DMS79 treated with DMSO at 0.1 percent for 48 hours (cell line): ENCODE results near the gene CFAP53.
"Not testable (repeated sequence)": the region's sequence is repeated elsewhere in the genome, so short reads cannot be mapped to it uniquely, and the experiment has no call there.

Source experiments
- DNase-seq: peaks from one replicate; lab custom pipeline; 2025; lab: John Stamatoyannopoulos, UW

CFAP53 gene

DNA sequence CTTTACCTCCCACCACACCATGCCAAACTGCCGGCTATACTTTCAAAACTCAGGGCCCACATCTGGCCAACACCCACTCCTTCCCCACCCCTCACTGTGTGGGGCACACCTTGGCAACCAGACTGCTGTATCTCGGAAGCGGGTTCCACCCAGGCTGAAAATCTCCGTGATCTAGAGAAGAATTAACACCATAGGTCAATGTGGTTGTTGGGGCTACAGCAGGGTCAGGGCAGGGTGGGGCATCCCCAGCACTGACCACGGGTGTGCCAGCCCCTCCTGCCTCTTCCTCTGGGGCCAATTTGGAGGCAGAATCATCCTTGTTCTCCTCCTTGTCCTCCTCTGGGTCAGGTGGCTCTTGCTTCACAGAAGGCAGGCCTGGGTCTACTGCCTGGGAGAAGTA lies 6.3 kb upstream of the CFAP53 start:
- DNase-seq, result no peak

DNA sequence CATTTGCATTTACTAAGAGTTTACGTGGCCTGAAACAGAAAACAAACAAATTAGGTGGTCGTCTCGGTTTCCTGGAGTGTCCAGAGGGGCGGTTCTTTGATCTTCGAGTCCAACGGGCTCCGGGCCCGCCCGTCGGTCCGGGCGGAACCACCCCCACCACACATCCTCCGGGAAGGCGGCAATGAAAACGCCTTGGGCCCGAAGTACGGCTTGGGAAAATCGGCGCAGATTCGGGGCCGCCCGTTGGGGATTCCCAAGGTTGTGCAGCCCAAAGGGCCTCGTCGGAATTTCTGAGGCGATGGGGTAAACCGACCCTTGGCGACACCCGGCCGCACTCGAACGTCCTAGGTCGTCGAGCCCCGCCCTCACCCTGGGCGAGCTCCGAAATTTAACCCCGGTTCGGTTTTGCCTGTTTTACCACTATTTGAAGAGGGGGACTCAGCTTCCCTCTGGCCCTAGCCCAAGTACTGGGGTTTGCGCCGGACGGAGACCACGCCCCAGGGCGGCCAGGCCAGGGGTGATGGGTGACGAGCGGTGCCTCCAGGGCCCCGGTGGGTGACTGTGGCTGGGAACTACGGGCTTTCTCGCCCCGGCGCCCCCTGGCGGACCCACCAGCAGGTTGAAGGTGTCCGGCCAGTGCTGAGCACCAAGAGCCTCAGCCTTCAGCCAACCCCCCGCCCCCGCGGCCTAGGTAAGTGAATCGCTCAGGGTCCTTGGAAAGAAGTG lies 1.9 kb upstream of the CFAP53 start:
- DNase-seq, result no peak

DNA sequence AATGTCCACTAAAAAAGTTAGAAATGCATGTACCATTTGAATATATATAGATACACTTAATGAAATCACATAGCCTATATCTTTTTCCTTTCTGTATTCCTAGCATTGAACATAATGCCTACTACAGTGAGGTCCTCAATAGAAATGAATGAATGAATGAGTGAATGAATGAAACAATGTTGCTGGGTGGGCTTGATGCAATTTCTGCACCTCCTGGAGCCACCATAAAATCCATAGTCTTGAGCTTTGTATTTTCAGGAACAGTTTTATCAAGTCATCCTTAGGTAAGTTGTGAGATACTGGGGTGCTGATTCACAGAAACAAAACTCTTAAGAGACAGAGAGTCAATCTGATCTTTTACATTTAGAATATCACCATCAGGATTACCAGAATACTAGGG lies 3.3 kb downstream of the CFAP53 start:
- no peak for DNase-seq

DNA sequence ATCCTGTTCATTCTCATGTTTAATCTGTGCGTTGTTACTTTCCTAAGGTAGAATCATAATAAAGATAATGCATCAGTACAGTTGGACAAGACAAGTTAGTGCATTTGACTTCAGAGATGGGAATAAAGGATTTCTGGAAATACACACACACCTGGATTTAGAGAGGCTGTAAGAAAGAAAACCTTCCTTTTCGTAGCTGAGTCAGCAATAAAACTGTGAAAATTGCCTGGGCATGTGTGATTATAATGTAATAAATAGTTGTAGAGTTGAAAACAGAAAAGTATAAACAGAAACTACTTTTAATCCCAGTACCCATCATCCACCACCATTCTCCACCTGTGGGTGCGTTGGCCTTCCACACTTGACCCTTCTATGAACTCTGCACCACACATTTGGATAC lies 15.4 kb downstream of the CFAP53 start:
- no peak for DNase-seq

DNA sequence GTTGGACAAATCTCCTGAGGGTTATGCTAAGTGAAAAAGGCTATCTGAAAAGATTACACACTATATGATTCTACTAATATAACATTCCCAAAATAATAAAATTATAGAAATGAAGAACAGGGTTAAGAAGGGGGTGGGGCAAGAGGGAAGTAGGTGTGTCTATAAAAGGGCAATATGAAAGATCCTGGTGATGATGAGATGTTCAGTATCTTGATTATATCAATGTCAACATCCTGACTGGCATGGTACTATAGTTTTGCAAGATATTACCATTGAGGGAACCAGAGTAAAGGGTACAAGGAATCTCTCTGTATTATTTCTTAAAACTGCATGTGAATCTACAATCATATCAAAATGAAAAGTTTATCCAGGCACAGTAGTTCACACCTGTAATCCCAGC lies 16.7 kb downstream of the CFAP53 start:
- no peak for DNase-seq

DNA sequence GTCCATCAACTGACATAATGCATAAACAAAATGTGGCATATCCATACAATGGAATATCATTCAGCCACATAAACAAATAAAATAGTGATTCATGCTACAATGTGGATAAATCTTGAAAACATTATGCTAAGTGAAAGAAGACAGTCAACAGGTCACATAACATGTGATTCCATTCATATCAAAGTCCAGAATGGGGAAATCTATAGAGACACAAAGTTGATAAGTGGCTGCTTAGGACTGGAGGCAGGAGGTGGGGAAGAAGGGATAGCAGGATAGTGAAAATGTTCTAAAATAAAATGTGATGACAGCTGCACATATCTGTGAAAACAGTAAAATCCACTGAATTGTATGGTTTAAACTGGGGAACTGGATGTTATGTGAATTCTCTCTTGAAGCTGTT lies 18.7 kb downstream of the CFAP53 start:
- DNase-seq, result no peak

DNA sequence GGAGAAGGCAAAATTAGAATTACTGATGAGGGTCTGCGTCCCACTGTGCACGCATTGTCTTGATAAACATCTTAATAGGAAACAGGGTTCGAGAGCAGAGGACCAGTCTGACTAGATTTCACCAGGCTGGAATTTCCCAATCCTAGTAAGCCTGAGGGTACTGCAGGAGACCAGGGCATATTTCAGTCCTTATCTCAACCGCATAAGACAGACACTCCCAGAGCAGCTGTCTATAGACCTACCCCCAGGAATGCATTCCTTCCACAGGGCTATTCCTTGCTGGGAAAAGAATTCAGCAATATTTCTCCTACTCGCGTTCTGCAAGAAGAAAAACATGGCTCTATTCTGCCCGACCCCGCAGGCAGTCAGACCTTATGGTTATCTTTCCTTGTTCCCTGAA lies 24.5 kb downstream of the CFAP53 start:
- not testable (repeated sequence) for DNase-seq

DNA sequence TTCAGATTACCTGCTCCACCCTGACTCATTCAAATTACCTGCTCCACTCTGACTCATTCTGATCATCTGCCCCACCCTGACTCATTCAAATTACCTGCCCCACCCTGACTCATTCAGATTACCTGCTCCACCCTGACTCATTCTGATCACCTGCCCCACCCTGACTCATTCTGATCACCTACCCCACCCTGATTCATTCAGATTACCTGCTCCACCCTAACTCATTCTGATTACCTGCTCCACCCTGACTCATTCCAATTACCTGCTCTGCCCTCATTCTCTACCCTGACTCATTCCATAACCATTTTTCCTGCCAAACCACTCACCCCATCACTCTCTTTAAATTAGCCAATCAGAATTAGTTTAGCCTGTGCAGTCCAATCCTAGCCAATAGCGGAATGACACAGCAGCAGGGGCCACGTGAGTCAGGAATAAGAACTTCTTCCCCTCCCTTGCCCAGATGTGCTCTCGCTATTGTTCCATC lies 26.2 kb downstream of the CFAP53 start:
- DNase-seq, result no peak

DNA sequence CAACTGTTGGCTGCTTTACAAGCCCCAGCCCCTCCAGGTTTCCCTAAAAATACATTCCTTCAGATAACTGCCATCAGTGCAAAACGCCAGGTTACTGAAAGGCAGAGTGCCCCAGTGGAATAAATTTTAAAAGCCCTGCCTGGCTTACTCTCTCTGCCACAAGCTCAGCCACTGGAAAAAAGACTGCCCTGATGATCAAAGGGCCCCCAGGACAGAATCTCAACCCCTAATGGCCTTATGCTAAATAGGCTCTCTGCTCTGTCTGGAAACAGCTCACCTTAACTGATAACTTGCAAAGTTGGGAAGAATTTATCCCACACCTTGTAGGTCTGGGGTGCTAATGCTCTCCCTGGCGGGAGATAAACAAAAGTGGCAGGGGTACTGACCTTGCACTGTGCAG lies 33.9 kb downstream of the CFAP53 start:
- DNase-seq, result no peak

DNA sequence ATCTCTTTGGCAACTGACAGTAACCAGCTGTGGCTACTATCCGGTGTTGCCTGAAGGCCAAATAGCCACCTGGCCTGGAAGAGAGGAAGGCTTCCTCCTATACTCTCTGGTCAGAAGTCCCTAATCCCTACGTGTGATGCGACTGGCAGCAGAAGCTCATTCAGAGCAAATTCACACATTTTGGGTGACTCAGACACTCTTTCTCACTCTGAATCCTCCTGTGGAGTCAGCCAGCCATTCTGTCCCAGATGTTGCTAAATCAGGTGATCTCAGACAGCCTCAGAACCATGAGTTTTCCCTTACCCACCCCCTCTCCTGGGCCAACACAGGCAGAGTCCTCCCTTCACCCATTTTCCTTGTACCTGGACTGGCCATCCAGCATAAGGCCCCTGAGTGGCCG lies 34.7 kb downstream of the CFAP53 start:
- no peak for DNase-seq

DNA sequence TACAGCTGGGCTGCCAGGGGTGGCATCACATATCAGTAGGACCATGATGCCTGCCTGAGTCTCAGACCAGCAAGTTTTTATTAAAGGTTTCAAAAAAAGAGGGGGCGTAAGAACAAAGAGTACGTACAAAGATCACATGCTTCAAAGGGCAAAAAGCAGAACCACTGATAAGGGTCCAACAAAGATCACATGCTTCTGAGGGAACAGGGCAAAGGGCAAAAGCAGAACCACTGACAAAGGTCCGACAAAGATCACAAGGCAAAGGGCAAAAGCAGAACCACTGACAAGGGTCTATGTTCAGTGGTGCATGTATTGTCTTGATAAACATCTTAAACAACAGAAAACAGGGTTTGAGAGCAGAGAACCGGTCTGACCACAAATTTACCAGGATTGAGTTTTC lies 46.0 kb downstream of the CFAP53 start:
- DNase-seq, result not testable (repeated sequence)

DNA sequence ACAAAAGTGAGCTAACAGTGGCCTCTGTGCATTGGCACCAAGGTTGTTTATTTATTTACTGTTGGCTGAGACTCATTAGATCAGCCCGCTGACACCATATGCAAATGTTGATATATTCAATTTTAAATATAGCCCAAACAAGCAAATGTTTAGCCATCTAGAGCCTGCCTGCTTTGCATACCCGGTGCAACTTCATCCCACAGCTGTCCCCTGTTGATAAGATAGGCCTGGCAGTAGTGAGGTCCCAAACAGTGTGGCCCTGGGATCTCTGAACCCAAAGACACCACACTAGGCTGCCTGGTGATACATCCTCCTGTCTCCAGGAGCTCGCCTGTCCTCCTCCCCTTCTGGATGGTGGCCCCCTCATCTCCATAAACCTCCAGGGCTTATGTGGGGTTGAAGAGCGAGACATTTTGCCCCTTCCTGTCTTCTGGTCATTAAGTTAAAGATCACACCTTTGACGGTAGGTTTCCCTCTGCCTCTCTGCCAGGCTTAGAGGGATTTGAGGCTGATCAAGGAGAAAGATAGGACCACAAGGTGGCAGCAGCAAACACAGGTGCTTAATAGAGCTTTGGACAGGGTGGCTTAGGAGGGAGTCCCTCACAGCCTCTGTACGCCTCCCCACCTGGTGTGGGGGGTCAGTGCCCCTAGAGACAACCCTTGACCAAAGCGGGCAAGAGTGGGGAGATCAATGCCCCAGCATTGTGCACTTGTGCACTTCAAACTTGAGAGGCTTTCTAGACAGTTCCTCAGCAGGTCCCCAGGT lies 47.7 kb downstream of the CFAP53 start:
- DNase-seq, result no peak

DNA sequence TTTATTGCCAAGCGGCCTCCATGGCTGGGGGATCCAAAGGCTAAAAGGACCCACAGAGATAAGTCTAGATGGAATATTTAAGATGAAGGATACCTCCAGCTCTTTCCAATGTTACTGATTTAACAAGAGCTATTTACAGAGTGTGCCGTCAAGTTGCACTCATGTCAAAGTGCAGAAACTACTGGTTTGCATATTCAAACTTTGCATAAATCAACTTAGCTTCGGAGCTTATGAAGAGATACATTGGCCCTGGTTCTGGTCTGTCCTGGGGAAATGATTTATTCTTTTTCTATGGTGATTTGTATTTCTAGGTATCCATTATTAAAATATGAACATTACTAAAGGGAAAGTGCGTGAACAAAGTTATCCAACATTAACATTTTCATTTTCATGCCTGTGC lies 57.0 kb downstream of the CFAP53 start:
- no peak for DNase-seq

DNA sequence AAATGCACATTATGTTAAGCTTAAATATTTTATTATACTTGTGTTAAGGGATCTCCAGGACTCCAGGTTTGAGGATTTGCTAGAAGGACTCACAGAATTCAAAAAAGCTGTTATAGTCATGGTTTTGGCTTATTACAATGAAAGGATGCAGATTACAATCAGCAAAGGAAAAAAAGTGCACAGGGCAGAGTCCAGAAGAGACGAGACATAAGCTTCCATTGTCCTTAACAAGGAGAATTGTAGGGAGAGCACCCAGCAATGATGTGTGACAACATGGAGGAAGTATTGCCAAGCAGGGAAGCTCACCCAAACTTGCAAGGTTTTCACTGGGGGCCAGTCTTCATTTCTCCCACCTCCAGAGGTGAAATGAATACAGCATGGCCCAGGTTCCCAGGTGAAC lies 58.6 kb downstream of the CFAP53 start:
- DNase-seq, result no peak

DNA sequence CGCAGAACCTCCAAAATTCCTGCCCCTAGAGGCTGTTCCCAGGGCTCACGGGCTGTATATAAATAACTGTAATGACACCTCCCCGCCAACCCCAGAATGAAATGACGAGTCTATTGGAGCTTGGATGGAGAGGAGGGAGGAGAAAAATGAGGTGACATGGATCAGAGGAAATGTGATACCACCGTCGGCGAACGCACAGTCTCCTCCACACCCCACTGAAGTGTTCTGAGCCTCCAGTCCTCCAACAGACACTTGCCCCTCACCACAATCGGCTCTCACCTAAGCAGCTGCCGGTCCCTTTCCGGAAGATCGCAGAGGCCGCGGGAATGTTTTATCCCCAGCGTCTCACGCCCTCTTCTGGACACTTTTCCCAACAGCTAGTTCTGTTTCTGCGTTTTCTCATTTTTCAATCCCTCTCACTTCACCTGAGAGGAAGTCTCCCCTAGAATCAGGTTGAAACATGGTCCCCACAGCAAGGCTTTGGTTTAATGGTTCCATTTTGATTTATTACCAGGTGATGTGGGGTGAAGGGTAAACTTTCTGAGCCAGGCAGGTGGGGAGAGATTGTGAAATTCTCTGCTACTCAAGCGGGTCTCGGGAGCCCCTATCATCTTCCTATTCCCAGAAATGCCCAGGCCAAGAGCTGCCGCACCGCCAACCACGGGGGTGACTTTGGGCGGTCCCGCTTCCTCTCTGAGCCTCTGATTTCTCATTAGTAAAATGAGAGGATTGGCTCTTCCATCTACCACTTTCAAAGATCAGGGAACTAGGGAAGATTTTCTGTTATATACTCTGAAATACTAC lies 62.3 kb downstream of the CFAP53 start:
- peak; percentile 90 for DNase-seq

DNA sequence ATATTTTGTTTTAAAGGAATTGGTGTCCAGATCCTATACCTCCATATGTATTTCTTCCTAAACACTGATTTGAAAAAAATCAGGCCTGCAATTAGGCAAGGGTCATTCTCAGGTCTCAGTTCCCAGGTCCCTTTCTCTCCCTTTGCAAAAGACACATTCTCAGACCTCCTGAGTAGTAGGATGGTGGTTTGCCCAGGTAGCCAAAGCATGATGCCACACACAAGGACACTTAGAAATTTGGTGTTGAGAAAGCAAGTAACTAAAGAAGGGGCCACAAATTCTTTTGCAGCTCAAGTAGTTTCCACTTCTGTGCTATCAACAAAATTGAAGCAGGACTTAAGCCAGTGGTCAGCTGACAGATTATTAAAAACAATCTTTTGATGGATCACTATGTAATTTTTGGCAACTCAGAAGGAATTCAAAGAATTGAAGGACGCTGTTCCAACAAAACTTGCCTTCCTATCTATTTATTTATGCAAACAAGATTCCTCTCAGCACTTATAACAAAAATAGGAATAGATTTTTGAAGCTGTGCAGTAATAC lies 64.7 kb downstream of the CFAP53 start:
- no peak for DNase-seq

DNA sequence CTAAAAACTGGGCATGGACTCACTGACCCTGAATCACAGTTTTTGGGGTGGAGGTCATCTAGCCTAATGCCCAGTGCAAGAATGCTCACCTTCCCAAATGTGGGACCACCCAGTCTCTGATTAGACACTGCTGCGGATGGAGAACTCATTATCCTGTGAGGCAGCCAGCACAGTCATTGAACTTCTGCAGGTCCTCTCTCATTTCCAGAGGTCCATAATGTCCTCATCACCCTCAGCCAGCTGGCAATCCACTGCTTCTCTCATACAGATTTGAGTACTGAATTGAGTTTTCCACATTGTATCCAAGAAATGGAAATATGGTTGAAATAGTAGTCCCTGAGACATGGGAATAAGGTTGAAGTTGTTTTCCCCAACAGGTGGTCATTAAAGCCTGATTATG lies 66.4 kb downstream of the CFAP53 start:
- no peak for DNase-seq

DNA sequence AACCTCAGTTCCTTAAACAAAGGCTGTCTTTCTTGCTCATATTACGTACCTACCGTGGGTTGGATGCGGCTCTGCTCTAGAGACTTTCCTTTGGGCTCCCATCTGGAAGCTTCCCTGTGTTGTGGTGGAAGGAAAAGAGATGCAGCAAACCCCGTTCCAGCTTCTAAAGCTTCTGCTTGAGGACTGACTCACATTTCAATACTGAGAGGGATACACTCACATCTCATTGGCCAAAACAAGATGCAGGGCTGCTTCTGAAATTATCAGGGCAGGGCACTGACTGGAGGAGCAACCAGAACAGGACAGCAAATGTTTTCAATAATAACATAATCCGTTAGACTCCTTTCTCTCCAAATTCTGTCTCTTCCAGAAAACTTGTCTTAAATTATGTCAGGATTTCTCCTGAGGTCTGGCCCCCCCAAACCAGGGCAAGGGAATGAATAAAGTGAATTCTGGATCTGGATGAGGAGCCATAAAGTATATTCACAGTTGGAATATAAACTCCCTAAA lies 66.9 kb downstream of the CFAP53 start:
- no peak for DNase-seq

DNA sequence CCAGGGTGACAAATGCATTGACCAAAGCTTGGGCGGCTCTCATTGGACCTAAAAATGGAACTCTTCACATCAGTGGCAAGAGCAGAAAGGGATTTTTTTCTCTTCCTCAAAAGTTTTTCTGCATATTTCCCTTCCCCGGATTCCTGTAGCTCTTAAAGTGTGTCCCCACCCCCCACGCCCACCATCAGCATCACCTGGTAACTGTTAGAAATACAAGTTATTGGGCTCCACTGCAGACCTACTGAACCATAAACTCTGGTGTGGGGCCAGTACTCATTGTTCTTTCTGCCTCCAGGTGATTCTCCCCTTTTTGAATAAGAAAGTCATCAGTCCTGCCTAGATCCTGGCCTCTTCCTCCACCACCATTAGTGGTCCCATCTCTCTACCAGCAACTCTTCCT lies 70.0 kb downstream of the CFAP53 start:
- no peak for DNase-seq

DNA sequence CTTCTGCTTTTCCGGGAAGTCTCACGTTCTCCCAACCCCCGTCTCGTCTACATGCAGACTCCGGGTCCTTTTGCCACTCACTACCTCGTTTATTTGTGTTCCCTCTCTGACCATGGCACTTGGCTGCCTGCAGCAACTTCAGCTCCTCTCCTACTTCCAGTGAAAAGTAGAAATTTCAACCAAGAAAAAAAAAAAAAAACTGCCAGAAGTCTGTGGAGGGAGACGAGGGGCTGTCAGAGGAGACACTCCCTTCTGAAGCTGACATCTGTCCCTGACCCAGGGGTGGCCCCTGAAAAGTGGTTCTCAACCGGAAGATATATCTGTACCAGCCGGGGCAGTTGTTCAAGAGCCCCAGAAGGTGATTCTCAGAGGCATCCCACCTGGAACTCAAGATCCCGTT lies 70.6 kb downstream of the CFAP53 start:
- DNase-seq, result no peak

DNA sequence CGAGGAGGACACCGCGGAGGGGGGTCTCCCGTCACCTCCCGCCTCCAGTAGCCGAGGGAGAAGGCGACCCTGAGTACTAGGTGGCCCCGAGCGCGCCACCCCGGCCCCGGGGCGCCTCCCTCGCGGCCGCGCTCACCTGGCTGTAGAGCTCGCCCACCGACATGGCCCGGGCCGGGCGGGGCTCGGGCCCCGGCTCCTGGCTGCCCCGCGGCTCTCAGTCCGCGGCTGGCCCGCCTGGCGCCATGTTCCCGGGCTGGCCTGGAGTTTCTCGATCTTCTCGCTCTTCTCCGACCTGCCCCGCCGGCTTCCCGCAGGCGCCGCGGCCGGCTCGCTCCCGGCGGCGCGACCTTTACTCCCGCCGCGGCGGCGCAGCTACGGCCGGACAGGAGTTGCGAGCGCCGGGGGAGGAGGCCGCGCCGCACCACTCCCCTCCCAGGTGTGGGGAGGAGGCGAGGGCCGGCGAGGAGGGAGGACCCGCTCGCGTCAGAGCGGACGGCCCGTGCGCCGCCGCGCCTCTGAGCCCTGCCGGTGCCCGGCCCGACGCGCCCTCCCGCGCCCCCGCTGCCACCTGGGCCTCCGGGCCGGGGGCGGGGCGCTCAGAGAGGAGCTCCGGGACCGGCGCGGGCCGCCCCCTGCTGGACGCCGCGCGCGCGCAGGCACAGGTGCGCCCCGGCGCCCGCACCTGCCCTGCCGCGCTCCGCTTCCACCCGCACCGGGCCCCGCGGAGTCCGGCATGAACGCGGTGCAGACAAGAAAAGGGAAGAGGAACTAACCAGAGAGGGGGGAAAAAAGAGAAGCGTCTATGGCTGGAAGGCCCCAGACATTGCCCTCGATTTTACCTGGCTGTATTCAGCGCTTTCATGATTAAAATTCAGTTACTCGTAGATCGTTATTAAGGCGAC lies 71.4 kb downstream of the CFAP53 start, which contains the start of gene MYO5B:
MYO5B (minus strand) TSS at position 517 of the 902 bp plus-strand sequence; CDS start at position 163, 354 bp downstream.
- DNase-seq, result peak; percentile 71
